ENCODE measurements around the gene FGR.
A peak's percentile ranks its signal among the peaks of the same experiment; 100 is the strongest.

The FGR gene

GRCh38 chr1:27563341-27563590, 71.7 kb downstream of the FGR start:
- Histone ChIP-seq H3K27me3 (ENCODE audit: control insufficient read depth in 1 of 2, insufficient read depth in 2 of 2, low read length in 2 of 2) (no peaks in the 10 kb centered on the region), H3K4me1 (ENCODE audit: insufficient read depth, low read length) (peaks cover 92% of the 10 kb centered on the region), H3K4me3 (ENCODE audit: low read depth in 1 of 2, low read length in 2 of 2) (peak overlapping the region in 1 of 2 donors; percentile 8), H3K9ac (ENCODE audit: low read length) (no peak overlapping the region), H3K36me3 (ENCODE audit: insufficient read depth, low read length) (peaks cover 5% of the 10 kb centered on the region), H3K9me3 (ENCODE audit: low read length) (no peaks in the 10 kb centered on the region), H3K27ac (ENCODE audit: low read depth, low read length) (peak overlapping the region; percentile 94)

GRCh38 chr1:27562534-27563340, 72.2 kb downstream of the FGR start:
- Histone ChIP-seq H3K9me3 (ENCODE audit: low read length) (no peaks in the 10 kb centered on the region), H3K27ac (ENCODE audit: low read depth, low read length) (peak overlapping the region; percentile 56), H3K9ac (ENCODE audit: low read length) (peak overlapping the region; percentile 52), H3K4me3 (ENCODE audit: low read depth in 1 of 2, low read length in 2 of 2) (no peak overlapping the region), H3K27me3 (ENCODE audit: control insufficient read depth in 1 of 2, insufficient read depth in 2 of 2, low read length in 2 of 2) (no peaks in the 10 kb centered on the region), H3K36me3 (ENCODE audit: insufficient read depth, low read length) (peaks cover 10% of the 10 kb centered on the region), H3K4me1 (ENCODE audit: insufficient read depth, low read length) (peaks cover 92% of the 10 kb centered on the region)

Data from muscle layer of colon (tissue), 2 donors.